ENCODE measurements around the gene PCK2.

Gene PCK2

GRCh38 chr14:24052656-24053547 lies 41.2 kb upstream of the PCK2 start:
- Histone ChIP-seq H3K36me3 (ENCODE audit: control insufficient read depth in 2 of 2, insufficient read depth in 1 of 2, low read length in 2 of 2) (no peaks in the 10 kb centered on the region), H3K9me3 (ENCODE audit: control insufficient read depth, insufficient read depth, low read depth, low read length) (no peaks in the 10 kb centered on the region), H3K4me3 (ENCODE audit: low read depth, low read length) (no peak overlapping the region), H3K4me1 (ENCODE audit: control insufficient read depth, insufficient read depth, low read length) (no peaks in the 10 kb centered on the region), H3K27ac (ENCODE audit: extremely low read depth, low read depth, low read length) (no peak overlapping the region)
- 0 out of 2 replicates have a peak, but pooled peaks have one; percentile 14 for TF ChIP-seq ZSCAN4 (tag by site-specific recombination; IDR thresholded peaks at IDR 0.05)
- TF ChIP-seq ZFHX2 (tag by site-specific recombination; conservative IDR thresholded peaks at IDR 0.05) = peak; percentile 59
- 0 out of 2 replicates have a peak, but pooled peaks have one; percentile 0 for TF ChIP-seq ZNF629 (tag by site-specific recombination; IDR thresholded peaks at IDR 0.05)
- no peak for TF ChIP-seq ZNF404 (tag by site-specific recombination; IDR thresholded peaks at IDR 0.05)
- TF ChIP-seq EGR2 (tag by site-specific recombination; IDR thresholded peaks at IDR 0.05; ENCODE audit: low read depth) = peak; percentile 69; the same call in 1 of the 2 replicates
- TF ChIP-seq ZNF169 (tag by site-specific recombination; IDR thresholded peaks at IDR 0.05) = no peak
- ChIA-PET POLR2A (interaction anchor here (0.8 to 1.7 kb wide), 5 partner anchors 30 to 218 kb away, joined by 3 to 12 read pairs (median 4); partner anchors contain the start of genes PCK2, RABGGTA and TINF2), CTCF (interaction anchor here (0.6 to 3.2 kb wide), 6 partner anchors 18 to 161 kb away, joined by 3 to 12 read pairs (median 4); partner anchors contain the start of gene CHMP4A)

- Histone ChIP-seq H3K4me3 (ENCODE audit: low read depth, low read length) (no peak overlapping the region), H3K36me3 (ENCODE audit: control insufficient read depth in 2 of 2, insufficient read depth in 1 of 2, low read length in 2 of 2) (no peaks in the 10 kb centered on the region), H3K4me1 (ENCODE audit: control insufficient read depth, insufficient read depth, low read length) (no peaks in the 10 kb centered on the region), H3K9me3 (ENCODE audit: control insufficient read depth, insufficient read depth, low read depth, low read length) (no peaks in the 10 kb centered on the region), H3K27ac (ENCODE audit: extremely low read depth, low read depth, low read length) (no peak overlapping the region)
- POLR2A ChIA-PET = no interaction called here
- no peak for TF ChIP-seq ZNF48 (tag by site-specific recombination; IDR thresholded peaks at IDR 0.05)
- no peak for TF ChIP-seq BCL6B (tag by site-specific recombination; IDR thresholded peaks at IDR 0.05)
- no peak for TF ChIP-seq ZNF26 (tag by site-specific recombination; IDR thresholded peaks at IDR 0.05)
- no peak for TF ChIP-seq ZNF398 (tag by site-specific recombination; IDR thresholded peaks at IDR 0.05)
- no peak for TF ChIP-seq ZNF704 (tag by site-specific recombination; IDR thresholded peaks at IDR 0.05)
- no peak for TF ChIP-seq ZNF433 (tag by site-specific recombination; IDR thresholded peaks at IDR 0.05; ENCODE audit: low read depth)
- no peak for TF ChIP-seq RBAK (tag by site-specific recombination; IDR thresholded peaks at IDR 0.05)
- TF ChIP-seq ZNF629 (tag by site-specific recombination; IDR thresholded peaks at IDR 0.05) = no peak
- TF ChIP-seq ZNF610 (tag by site-specific recombination; IDR thresholded peaks at IDR 0.05; ENCODE audit: borderline replicate concordance) = no peak
- no peak for TF ChIP-seq ZNF514 (tag by site-specific recombination; IDR thresholded peaks at IDR 0.05)
- CTCF ChIA-PET = interaction anchor here (0.6 to 3.2 kb wide), 8 partner anchors 37 to 254 kb away, joined by 3 to 12 read pairs (median 4); partner anchors contain the start of genes CIDEB and IRF9
These were observed 40.4 kb upstream of the PCK2 start for GRCh38 chr14:24053548-24054323.

Measured in HEK293 (cell line).